Dedifferentiated amniotic fluid mesenchymal stem cell (primary cell): Measurements from ENCODE around the gene RCBTB1.

ENCODE experiments used
- DNase-seq: peaks from one replicate; pipeline ENCODE4 v3.0.0-alpha.2; 2016; ENCODE audit errors: extremely low spot score

RCBTB1 gene

DNA sequence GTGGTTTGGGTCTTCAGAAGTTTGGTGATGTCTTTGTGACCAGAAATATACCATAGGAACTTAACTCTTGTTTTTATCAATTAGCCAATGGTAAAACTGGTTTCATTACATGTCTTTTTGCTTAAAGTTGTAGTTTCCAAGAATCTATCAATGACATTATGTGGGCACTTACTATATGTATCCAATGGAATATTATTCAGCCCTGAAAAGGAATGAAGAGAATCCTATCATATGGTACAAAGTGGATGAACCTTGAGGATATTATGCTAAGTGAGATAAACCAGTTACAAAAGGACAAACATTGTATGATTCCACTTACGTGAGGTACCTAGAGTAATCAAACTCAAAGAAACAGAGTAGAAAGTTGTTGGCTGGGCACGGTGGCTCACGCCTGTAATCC lies 26.4 kb downstream of the RCBTB1 start:
- no peak for DNase-seq

- DNase-seq: no peak
Observed at GRCh38 chr13:49554387-49554786, 31.0 kb downstream of the RCBTB1 start.

GRCh38 chr13:49553888-49554287 lies 31.5 kb downstream of the RCBTB1 start:
- DNase-seq: no peak

GRCh38 chr13:49550942-49551644 lies 34.3 kb downstream of the RCBTB1 start:
- no peak for DNase-seq

GRCh38 chr13:49549289-49549688 lies 36.1 kb downstream of the RCBTB1 start:
- no peak for DNase-seq

GRCh38 chr13:49546561-49546960 lies 38.8 kb downstream of the RCBTB1 start:
- DNase-seq: no peak

DNA sequence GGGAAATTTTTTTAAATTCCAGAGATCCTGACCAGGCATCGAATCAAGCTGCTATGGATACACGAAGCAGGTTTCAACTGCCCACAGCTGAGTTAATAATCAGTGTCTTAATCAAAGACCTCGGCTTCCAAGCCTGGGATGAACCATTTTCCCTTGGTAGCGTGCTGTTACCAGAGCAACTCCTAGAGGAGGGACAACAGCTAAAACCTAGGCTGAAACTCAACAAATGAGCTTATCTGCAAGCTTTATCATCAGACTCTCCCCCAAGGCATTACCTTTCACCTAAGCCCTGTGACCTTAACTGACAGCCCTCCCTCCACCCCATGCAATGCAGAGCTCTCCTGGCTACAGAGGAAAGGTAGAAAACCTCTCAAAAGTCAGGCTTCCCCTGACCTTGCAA lies 39.7 kb downstream of the RCBTB1 start:
- DNase-seq: no peak

DNA sequence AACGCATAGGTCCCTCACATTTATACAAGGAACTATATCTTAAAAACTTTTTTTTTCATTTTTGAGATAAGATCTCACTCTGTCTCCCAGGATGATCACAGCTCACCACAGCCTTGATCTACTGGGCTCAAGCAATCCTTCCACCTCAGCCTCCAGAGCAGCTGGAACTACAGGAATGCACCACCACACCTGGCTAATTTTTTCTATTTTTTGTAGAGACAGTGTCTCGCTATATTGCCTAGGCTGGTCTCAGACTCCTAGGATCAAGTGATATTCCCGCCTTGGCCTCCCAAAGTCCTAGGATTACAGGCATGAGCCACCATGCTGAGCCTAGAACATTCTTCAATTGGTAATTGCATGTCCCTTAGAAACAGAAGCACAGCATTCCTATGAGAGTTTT lies 41.7 kb downstream of the RCBTB1 start:
- no peak for DNase-seq

DNA sequence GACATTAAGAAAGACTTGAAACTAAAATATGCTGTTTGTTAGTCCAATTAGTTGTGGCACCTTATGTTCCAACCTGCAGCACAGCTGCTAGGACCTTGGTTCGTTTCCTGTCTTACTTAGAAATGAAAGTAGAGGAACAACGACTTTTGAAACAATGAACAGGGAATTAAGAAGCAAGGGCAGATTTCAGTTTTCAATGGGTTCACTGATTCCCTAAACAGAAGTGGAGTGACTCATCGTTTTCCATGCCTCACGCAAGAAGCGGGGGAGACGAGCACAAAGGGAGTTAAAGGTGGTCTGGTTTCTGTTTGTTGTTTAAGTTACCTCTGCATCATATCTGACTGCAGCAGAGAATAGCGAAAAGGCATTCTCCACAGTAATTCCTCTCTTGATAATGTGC lies 44.8 kb downstream of the RCBTB1 start:
- no peak for DNase-seq

DNA sequence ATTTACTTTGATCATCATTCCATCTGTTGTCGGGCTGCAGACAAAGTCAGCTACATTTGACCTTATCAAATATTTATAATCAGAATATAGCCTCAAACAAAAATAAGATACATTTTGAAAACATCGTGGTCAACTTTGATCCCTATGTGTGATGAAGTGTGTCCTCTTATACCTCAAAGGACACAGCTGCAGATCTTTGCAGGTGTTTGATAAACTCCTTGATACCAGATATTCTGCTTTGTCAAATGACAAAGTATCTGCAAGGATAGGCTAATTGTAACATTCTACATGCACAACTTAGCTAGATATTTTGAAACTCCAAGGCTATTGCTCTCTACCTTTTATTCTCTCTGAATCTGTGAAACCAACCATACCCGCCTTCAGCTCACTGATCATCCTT lies 45.6 kb downstream of the RCBTB1 start:
- DNase-seq: no peak

GRCh38 chr13:49539313-49539712 lies 46.0 kb downstream of the RCBTB1 start:
- no peak for DNase-seq

DNA sequence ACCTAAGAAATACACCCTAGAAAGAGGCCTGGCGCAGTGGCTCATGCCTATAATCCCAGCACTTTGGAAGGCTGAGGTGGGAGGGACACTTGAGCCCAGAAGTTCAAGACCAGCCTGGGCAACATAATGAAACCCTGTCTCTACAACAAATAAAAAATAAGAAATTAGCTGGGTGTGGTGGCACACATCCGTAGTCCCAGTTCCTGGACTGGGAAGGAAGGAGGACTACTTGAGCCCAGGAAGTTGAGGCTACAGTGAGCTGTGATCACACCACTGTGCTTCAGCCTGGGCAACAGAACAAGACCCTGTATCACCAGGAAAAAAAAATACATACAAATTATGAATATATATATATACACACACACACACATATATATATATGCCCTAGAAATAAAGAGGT lies 47.0 kb downstream of the RCBTB1 start:
- no peak for DNase-seq

- DNase-seq: no peak
Observed at GRCh38 chr13:49536144-49536873, 49.0 kb downstream of the RCBTB1 start.

DNA sequence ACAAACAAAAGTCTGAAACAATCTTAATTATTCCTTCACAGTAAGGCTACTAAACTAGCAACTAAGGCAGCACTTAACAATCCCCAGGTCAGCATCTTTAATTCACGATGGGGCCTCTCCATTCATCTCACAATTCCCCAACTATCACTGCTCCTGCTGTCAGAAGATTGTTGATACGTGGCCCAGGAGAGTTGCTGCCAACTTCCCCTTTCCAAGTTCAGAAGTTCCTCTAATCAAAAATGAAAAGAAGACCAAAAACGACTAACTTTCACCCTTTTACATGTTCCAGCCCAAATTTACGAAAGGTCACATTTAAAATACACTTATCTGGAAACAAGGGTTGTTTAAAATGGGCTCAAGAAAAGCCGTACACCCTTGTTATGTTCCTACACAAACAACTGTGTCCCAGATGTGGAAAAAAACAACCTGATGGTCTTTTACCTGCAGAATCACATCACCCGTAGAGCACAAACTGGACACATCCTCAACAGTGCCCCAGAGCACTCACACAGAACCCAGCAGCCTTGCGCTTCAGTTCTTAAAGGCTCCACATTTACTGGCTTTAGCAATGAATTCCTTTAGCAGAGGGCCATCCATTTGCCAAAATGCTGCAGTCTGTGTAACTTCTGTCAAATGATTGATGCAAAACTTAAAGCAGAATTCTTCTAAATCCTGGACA lies 51.6 kb downstream of the RCBTB1 start:
- no peak for DNase-seq

GRCh38 chr13:49533011-49533410 lies 52.3 kb downstream of the RCBTB1 start:
- DNase-seq: no peak

DNA sequence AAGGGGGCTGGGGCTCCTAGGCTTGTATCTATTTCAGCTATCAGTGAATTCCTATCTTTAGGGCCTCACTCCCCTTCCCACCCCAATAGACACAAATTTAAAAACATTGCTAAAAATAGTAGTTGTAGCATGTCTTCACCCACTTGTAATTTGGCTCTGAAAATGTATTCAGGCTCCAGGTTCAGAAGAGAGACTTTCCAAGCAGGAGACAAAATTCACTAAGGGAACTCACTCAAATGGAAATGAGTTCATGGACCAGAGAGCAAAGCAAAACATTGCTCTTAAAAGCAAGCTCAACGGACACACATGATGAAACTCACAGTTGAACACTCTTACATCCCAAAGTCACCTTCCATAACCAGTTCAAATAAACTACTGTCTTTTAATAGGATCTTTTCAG lies 52.8 kb downstream of the RCBTB1 start:
- no peak for DNase-seq

GRCh38 chr13:49530457-49530856 lies 54.9 kb downstream of the RCBTB1 start:
- DNase-seq: no peak

GRCh38 chr13:49528161-49528560 lies 57.2 kb downstream of the RCBTB1 start:
- DNase-seq: no peak

DNA sequence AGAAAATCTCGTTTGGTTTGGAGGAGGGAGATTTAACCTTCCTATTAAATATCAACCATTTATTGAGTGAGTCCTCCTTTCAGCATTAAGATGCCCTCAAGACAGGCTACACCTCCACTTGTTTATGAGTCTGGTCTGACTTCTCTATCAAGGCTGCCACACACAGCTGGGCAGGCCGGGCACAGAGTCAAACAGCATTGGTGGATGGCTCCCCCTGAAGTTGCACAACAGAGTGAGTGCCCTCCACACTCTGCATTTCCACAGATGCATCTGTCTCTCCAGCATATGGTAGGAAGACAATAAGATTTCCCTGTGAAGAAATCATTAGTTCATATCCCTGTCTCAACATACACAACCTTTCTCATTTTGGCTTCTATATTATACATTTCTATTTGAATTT lies 58.2 kb downstream of the RCBTB1 start:
- no peak for DNase-seq

DNA sequence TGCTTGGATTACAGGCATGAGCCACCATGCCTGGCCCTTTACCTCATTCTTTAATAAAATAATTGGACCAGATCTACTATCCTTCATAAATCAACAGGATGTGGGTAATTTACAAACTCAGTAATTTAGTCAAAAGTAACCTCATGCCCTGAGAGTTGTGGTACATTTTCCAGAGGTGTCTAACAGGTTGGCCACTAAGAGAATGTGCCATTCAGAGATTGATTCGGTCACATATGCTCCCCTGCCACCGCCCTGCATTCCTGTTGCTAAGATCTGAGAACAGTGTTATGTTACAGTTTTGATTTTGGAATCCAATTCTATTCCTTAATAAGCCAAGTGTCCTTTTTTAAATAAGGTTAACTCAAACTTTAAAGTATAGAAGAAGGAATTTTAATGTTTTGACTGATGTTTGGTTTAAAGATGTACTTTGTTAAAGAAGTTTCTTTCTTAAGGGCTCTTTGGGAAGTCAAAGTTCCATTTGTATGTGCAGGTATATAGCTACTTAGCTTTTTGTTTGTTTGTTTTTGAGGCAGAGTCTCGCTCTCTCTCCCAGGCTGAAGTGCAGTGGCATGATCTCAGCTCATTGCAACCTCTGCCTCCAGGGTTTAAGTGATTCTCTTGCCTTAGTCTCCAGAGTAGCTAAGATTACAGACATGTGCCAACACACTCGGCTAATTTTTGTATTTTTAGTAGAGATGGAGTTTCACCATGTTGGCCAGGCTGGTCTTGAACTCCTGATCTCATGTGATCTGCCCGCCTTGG lies 60.4 kb downstream of the RCBTB1 start:
- DNase-seq: no peak

- no peak for DNase-seq
Observed at GRCh38 chr13:49521224-49521623, 64.1 kb downstream of the RCBTB1 start.

DNA sequence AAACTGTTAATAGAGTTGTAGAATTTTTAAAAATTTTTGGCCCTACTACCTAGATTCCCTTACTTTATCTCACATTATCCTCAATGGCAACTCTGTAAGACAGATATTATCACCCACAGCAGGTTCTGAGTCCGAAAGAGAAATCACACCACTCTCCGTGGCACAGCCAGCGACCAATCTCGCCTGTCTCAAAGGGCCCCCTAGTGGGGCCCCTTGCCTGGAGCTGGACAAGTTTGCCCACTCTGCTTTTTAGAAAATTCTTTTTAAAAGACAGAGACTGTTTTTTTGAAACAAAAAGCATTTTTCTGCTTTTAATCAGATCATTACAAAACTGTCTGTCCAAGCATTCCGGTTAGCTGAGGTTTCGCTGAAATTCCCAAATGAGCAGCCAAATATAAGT lies 67.9 kb downstream of the RCBTB1 start:
- DNase-seq: no peak
